Smooth muscle cell (in vitro differentiated cells): ENCODE data around the gene C1orf210. TPM values are rescaled to one million over a fixed set of nuclear protein-coding genes. Genes with fewer than 3 reads are reported as not detected.

Experiments
- DNase-seq: peaks from one replicate; lab custom pipeline; 2025; ENCODE audit not compliant: unreplicated experiment; lab: John Stamatoyannopoulos, UW
- H2AFZ ChIP-seq: fragments of 200-600 bp; sonication (generic); 2 replicates; pipeline ENCODE4 v1.6.0; 2016; ENCODE audit warnings: antibody characterized with exemption, low read depth, mild to moderate bottlenecking
- H3F3A ChIP-seq: fragments of 200-600 bp; sonication (generic); 2 replicates; pipeline ENCODE4 v1.6.0; 2017; ENCODE audit warnings: antibody characterized with exemption, low read depth
- H3K27ac ChIP-seq: fragments of 200-600 bp; sonication (generic); 2 replicates; pipeline ENCODE4 v1.5.1; 2016; ENCODE audit warnings: low read depth, mild to moderate bottlenecking
- H3K27me3 ChIP-seq: fragments of 200-600 bp; sonication (generic); 2 replicates; pipeline ENCODE4 v1.6.1; 2016; ENCODE audit warnings: low read depth, mild to moderate bottlenecking
- H3K36me3 ChIP-seq: fragments of 200-600 bp; sonication (generic); 2 replicates; pipeline ENCODE4 v1.5.1; 2016; ENCODE audit warnings: low read depth
- H3K4me1 ChIP-seq: fragments of 200-600 bp; sonication (generic); 2 replicates; pipeline ENCODE4 v1.5.1; 2016; ENCODE audit warnings: low read depth
- H3K4me2 ChIP-seq: fragments of 200-600 bp; sonication (generic); 2 replicates; pipeline ENCODE4 v1.6.0; 2016; ENCODE audit warnings: mild to moderate bottlenecking
- H3K4me3 ChIP-seq: fragments of 200-600 bp; sonication (generic); 2 replicates; pipeline ENCODE4 v1.5.1; 2016; ENCODE audit warnings: mild to moderate bottlenecking
- H3K79me2 ChIP-seq: fragments of 200-600 bp; sonication (generic); 2 replicates; pipeline ENCODE4 v1.6.0; 2016; ENCODE audit warnings: low read depth, mild to moderate bottlenecking
- H3K9ac ChIP-seq: fragments of 200-600 bp; sonication (generic); 2 replicates; pipeline ENCODE4 v1.6.0; 2016; ENCODE audit warnings: low read depth
- H3K9me3 ChIP-seq: fragments of 200-600 bp; sonication (generic); replicated peaks from 2 replicates; pipeline ENCODE4 v1.5.1; 2016; ENCODE audit warnings: low read depth
- H4K20me1 ChIP-seq: fragments of 200-600 bp; sonication (generic); 2 replicates; pipeline ENCODE4 v1.6.0; 2016; ENCODE audit warnings: low read depth
- WGBS: methylation state at CpG from one replicate; pipeline ENCODE4 v1.1.7; 2016; ENCODE audit warnings: low lambda C conversion rate; 5-methylcytosine and 5-hydroxymethylcytosine counted together
- polyA plus RNA-seq: library from polyadenylated mRNA; unstranded; fragments of >200 nt; fragmentation: Nextera tagmentation; extraction: Ambion mirVana; gene quantifications from 2 replicates; pipeline ENCODE4 v1.2.1, GENCODE V29; 2016
- total RNA-seq: library from RNA; depleted of rRNA; stranded (reverse); fragments of >200 nt; gene quantifications from 2 replicates; pipeline ENCODE4 v1.2.3, GENCODE V29; 2014
- TF ChIP-seq, protein P1 (sequence below): fragments of 200-600 bp; sonication (generic); IDR thresholded peaks from 2 replicates; pipeline ENCODE4 v1.5.1; 2017; ENCODE audit warnings: borderline replicate concordance, mild to moderate bottlenecking, antibody characterized with exemption; ENCODE audit not compliant: insufficient read depth, poor library complexity, severe bottlenecking

C1orf210 gene
- total and polyA plus RNA-seq, 2 experiments from 2014 or later: 0.72 to 1.2 TPM

DNA sequence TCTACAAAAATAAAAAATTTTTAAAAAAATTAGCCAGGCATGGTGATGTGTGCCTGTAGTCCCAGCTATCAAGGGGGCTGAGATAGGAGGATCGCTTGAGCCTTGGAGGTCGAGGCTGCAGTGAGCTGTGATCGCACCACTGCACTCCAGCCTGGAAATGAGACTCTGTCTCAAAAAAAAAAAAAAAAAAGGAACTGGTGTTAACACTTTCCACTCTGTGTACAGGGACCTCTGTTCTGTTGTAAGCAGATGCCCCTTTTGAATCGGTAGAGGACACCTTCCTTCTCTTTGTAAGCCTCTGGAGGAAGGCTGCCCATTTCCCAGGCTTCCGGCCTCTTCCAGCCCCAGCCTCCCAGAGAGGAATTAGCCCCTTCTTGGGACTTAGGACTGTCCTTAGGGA lies 7.3 kb upstream of the C1orf210 start:
- no peak overlapping the region for H3K9ac ChIP-seq
- 88% methylated on average over 5 of the region's 5 CpGs for WGBS
- no peak overlapping the region for H3K4me2 ChIP-seq
- no peaks in the 10 kb centered on the region for H3K36me3 ChIP-seq
- H4K20me1 ChIP-seq: no peaks in the 10 kb centered on the region
- no peak overlapping the region for H3K4me3 ChIP-seq
- H3K27ac ChIP-seq: no peak overlapping the region
- no peaks in the 10 kb centered on the region for H3K79me2 ChIP-seq
- no peak for DNase-seq
- H3K4me1 ChIP-seq: peaks cover 23% of the 10 kb centered on the region
- H3K27me3 ChIP-seq: no peaks in the 10 kb centered on the region
- no peaks in the 10 kb centered on the region for H3F3A ChIP-seq
- TF ChIP-seq, protein P1, sequence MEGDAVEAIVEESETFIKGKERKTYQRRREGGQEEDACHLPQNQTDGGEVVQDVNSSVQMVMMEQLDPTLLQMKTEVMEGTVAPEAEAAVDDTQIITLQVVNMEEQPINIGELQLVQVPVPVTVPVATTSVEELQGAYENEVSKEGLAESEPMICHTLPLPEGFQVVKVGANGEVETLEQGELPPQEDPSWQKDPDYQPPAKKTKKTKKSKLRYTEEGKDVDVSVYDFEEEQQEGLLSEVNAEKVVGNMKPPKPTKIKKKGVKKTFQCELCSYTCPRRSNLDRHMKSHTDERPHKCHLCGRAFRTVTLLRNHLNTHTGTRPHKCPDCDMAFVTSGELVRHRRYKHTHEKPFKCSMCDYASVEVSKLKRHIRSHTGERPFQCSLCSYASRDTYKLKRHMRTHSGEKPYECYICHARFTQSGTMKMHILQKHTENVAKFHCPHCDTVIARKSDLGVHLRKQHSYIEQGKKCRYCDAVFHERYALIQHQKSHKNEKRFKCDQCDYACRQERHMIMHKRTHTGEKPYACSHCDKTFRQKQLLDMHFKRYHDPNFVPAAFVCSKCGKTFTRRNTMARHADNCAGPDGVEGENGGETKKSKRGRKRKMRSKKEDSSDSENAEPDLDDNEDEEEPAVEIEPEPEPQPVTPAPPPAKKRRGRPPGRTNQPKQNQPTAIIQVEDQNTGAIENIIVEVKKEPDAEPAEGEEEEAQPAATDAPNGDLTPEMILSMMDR: no peak
- H2AFZ ChIP-seq: no peak overlapping the region
- no peaks in the 10 kb centered on the region for H3K9me3 ChIP-seq

DNA sequence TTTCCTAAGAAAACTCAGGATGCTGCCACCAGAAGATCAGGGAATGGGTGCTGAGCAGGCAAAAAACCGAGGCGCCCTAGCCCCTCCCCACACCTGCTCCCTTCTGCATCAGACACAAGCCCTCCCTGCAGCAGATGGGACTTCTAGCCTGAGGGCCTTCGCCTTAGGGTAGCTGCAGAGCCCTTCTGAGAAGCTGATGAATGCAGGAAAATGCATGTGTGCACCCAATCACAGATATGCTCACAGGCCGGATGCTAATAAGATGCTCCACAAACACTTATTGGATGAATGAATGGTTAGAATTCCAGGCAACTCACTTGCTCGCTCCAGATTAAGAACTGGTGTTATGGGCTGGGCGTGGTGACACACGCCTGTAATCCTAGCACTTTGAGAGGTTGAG lies 6.8 kb upstream of the C1orf210 start:
- H3K79me2 ChIP-seq: no peaks in the 10 kb centered on the region
- no peak overlapping the region for H2AFZ ChIP-seq
- H3K27ac ChIP-seq: no peak overlapping the region

DNA sequence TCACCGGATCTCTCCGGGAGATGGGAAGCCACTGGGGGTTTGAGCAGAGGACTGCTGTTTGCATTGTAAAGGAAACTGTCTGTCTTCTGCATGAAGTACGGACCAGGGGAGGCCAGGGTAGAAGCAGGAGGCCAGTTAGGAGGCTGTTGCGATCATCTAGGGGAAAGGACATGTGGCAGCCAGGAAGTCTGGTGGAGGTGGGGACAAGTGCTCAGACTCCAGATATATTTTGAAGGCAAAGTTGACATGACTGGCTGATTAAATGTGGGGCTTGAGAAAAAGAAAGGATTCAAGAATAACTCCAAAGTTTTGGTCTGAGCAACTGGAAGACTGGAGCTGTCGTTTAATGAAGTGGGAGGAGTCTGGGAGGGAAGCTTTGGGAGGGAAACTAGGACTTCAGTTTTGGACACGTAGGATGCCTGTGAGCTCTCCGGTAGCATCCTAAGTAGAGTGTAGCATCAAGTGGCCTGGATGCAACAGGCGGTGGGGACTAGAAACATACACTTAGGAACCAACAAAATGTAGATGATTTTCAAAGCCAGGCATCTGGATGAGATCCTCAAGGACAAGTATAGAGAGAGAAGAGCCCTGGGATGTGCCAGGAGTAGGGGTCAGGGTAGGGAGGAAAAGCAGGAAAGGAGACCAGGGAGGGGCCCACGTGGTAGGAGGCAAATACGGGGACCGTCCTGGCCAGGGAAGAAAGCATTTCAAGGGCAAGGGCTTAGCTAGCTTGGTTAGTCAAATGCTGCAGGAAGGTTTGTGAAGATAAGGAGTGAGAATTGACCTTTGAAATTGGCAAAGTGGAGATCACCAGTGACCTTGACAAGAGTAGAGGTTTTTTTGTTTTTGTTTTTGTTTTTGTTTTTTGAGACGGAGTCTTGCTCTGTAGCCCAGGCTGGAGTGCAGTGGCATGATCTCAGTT lies 3.7 kb upstream of the C1orf210 start:
- TF ChIP-seq, protein P1: no peak

More for the DNA sequence above, 6.8 kb upstream of the C1orf210 start:
- H3K27me3 ChIP-seq: no peaks in the 10 kb centered on the region
- no peaks in the 10 kb centered on the region for H3K36me3 ChIP-seq
- no peak overlapping the region for H3K4me2 ChIP-seq
- no peaks in the 10 kb centered on the region for H4K20me1 ChIP-seq
- no peaks in the 10 kb centered on the region for H3F3A ChIP-seq
- no peak for DNase-seq
- H3K9me3 ChIP-seq: no peaks in the 10 kb centered on the region
- TF ChIP-seq, protein P1: no peak
- peaks cover 23% of the 10 kb centered on the region for H3K4me1 ChIP-seq
- H3K9ac ChIP-seq: no peak overlapping the region
- no peak overlapping the region for H3K4me3 ChIP-seq
- 88% methylated on average over 7 of the region's 7 CpGs for WGBS

More for the DNA sequence above, 3.7 kb upstream of the C1orf210 start:
- H3K9me3 ChIP-seq: no peaks in the 10 kb centered on the region
- no peaks in the 10 kb centered on the region for H3K27me3 ChIP-seq
- no peak overlapping the region for H3K4me2 ChIP-seq
- peaks cover under 1% of the 10 kb centered on the region for H3K4me1 ChIP-seq
- WGBS: 86% methylated on average over 12 of the region's 12 CpGs
- no peak overlapping the region for H3K4me3 ChIP-seq
- H2AFZ ChIP-seq: no peak overlapping the region
- H3K9ac ChIP-seq: no peak overlapping the region
- no peaks in the 10 kb centered on the region for H3F3A ChIP-seq
- no peaks in the 10 kb centered on the region for H3K79me2 ChIP-seq
- H3K36me3 ChIP-seq: no peaks in the 10 kb centered on the region
- no peak overlapping the region for H3K27ac ChIP-seq
- no peaks in the 10 kb centered on the region for H4K20me1 ChIP-seq
- no peak for DNase-seq
